K562 (cell line): Measurements from ENCODE around the gene RELA. TPM values are rescaled to one million over a fixed set of nuclear protein-coding genes. Genes with fewer than 3 reads are reported as not detected.

Source experiments
- ARHGAP35 ChIP-seq: fragments of 450-650 bp; IDR thresholded peaks from 2 replicates; pipeline ENCODE4 v1.6.1; 2018; ENCODE audit not compliant: partially characterized antibody
- CSDE1 ChIP-seq, 2 experiments: fragments of 450-650 bp; IDR thresholded peaks; 2 replicates each; pipeline ENCODE4 v1.6.1; 2016; ENCODE audit warnings: mild to moderate bottlenecking in 1 of 2
- ETV5 ChIP-seq: sonication (generic); formaldehyde crosslinking; IDR thresholded peaks from 2 replicates; pipeline ENCODE4 v1.4.0; 2020; ENCODE audit warnings: low read depth, mild to moderate bottlenecking, missing genetic modification reagents
- ETV6 ChIP-seq, 3 experiments: fragments of 150-350 bp in 1 of 3; sonication (generic) in 1 of 3; formaldehyde crosslinking in 1 of 3; IDR thresholded peaks; 2 replicates each; pipeline versions ENCODE4 v1.6.1 to v1.8.0; 2014 to 2022; ENCODE audit warnings: borderline replicate concordance in 2 of 3, low read depth in 2 of 3, antibody characterized with exemption in 1 of 3, low read length in 1 of 3, mild to moderate bottlenecking in 1 of 3, missing genetic modification reagents in 1 of 3
- FOXM1 ChIP-seq, 2 experiments: fragments of 450-650 bp in 1 of 2; sonication (generic) in 1 of 2; formaldehyde crosslinking in 1 of 2; IDR thresholded peaks; 2 replicates each; pipeline versions ENCODE4 v1.6.1 to v1.9.0; 2017 to 2022; ENCODE audit warnings: low read depth in 2 of 2, mild to moderate bottlenecking in 2 of 2, missing genetic modification reagents in 1 of 2, moderate library complexity in 1 of 2
- HNRNPH1 ChIP-seq: fragments of 200-400 bp; formaldehyde crosslinking; optimal IDR thresholded peaks from 2 replicates; pipeline ENCODE3; 2017; ENCODE audit warnings: low read depth, mild to moderate bottlenecking, low read length, moderate library complexity
- KLF10 ChIP-seq: fragments of 250-450 bp; sonication (Bioruptor Pico); IDR thresholded peaks from 2 replicates; pipeline ENCODE4 v1.6.1; 2021; ENCODE audit warnings: matching md5 sums
- PHB ChIP-seq: fragments of 250-450 bp; sonication (Bioruptor Pico); IDR thresholded peaks from 2 replicates; pipeline ENCODE4 v1.5.0; 2021
- RNF2 ChIP-seq: sonication (generic); IDR thresholded peaks from 2 replicates; pipeline ENCODE4 v1.6.1; 2016
- TAF9B ChIP-seq: fragments of 450-650 bp; IDR thresholded peaks from 2 replicates; pipeline ENCODE4 v1.6.1; 2018; ENCODE audit warnings: mild to moderate bottlenecking; ENCODE audit not compliant: partially characterized antibody
- ZBTB1 ChIP-seq: sonication (generic); formaldehyde crosslinking; IDR thresholded peaks from 2 replicates; pipeline ENCODE4 v1.8.1; 2023; ENCODE audit warnings: missing genetic modification reagents, low read depth, mild to moderate bottlenecking, borderline replicate concordance
- ZKSCAN8 ChIP-seq: fragments of 200-800 bp; sonication (Bioruptor generic); IDR thresholded peaks from 2 replicates; pipeline ENCODE4 v1.6.1; 2016; ENCODE audit warnings: missing genetic modification characterization, missing compliant biosample characterization
- ZNF24 ChIP-seq: fragments of 450-650 bp; IDR thresholded peaks from 2 replicates; pipeline ENCODE4 v1.6.1; 2016
- ZNF77 ChIP-seq: fragments of 250-450 bp; sonication (Bioruptor Pico); IDR thresholded peaks from 2 replicates; pipeline ENCODE4 v1.5.0; 2020
- polyA plus RNA-seq, 8 experiments: library from polyadenylated mRNA; depleted of rRNA in 4 of 8; stranded (reverse) in 5 of 8; unstranded in 3 of 8; fragments of >200 nt; fragmentation: Nextera tagmentation in 2 of 8; fragmentation: Illumina TruSeq in 1 of 8; extraction: Ambion mirVana in 2 of 8; extraction: Trizol in 1 of 8; gene quantifications; 2 replicates each; pipeline versions ENCODE4 v1.2.1 to v1.2.3, GENCODE V29; 2011 to 2014; ENCODE audit warnings: inconsistent platforms in 1 of 8, missing spikeins in 1 of 8
- total RNA-seq, 7 experiments: library from RNA; depleted of rRNA in 6 of 7; stranded (reverse); fragments of >200 nt in 6 of 7; fragmentation: Illumina TruSeq in 2 of 7; extraction: Trizol in 2 of 7; gene quantifications; 2 replicates each; pipeline versions ENCODE4 v1.2.1 to v1.2.3, GENCODE V29; 2011 to 2021; ENCODE audit warnings: low replicate concordance in 1 of 7
- TF ChIP-seq, protein P1 (sequence below): fragments of 250-450 bp; sonication (Bioruptor Pico); IDR thresholded peaks from 2 replicates; pipeline ENCODE4 v1.5.0; 2020; ENCODE audit warnings: mild to moderate bottlenecking
- TF ChIP-seq, protein P2 (sequence below): sonication (generic); formaldehyde crosslinking; IDR thresholded peaks from 2 replicates; pipeline ENCODE4 v1.8.1; 2022; ENCODE audit warnings: missing genetic modification reagents
- TF ChIP-seq, protein P3 (sequence below): fragments of 250-450 bp; sonication (Bioruptor Pico); IDR thresholded peaks from 2 replicates; pipeline ENCODE4 v1.5.0; 2021; ENCODE audit warnings: mild to moderate bottlenecking, borderline replicate concordance
- TF ChIP-seq, protein P4 (sequence below), 3 experiments: fragments of 200-800 bp in 1 of 3; fragments of 250-450 bp in 1 of 3; fragments of 450-650 bp in 1 of 3; sonication (Bioruptor Pico) in 1 of 3; sonication (Bioruptor generic) in 1 of 3; formaldehyde crosslinking in 1 of 3; IDR thresholded peaks; 2 replicates each; pipeline versions ENCODE4 v1.6.1 to v1.8.0; 2016 to 2022; ENCODE audit warnings: mild to moderate bottlenecking in 2 of 3, missing genetic modification characterization in 2 of 3, missing compliant biosample characterization in 1 of 3, moderate library complexity in 1 of 3

RELA gene
- total and polyA plus RNA-seq, 9 of the 15 experiments (the other 6 are each of a cell fraction or from before 2014, with no cell fraction given) = 6.0 to 67.4 (median 20.6) TPM

DNA sequence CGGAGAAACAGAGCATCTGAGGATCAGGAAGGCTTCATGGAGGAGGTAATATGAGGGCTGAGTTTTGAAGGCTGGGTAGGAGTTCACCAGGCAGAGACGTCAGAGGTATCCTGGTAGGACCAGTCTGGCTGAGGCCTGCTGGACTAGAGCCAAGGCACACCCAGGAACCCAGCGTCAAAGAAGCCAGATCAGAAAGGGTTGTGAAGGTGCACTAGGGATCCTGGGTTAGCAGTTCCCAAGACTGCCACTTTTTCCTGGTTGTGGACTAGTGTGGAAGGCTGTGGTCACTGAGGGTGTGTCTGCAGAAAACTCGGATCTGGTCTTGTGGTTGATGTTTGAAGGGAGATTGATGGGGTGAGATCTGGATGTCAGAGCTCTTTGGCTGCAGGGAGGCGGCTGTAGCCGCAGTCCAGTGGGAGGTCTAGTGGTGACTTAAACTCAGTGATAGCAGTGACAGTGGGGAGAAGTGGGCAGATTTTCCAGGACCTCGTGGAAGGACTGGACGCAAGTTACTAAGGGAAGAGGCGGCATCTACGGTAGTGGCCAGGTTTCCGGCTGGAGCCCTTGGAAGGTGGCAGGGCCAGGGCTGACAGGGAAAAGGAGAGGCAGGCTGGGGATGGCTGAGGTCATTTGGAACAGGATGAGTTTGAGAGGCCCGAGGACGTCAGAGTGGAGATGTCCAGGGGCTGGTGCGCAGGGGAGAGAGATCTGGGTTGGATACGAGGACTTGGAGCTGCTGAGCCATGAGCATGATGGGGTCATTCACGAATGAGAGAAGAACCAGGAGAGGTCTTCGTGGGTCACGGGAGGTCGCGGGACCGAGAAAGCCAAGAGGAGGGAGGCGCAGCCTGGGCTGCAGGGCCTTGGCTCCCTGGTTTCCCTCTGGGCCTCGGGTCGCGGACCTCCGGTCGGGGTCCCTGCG lies 10.9 kb downstream of the RELA start (continued):
- TF ChIP-seq, protein P1, sequence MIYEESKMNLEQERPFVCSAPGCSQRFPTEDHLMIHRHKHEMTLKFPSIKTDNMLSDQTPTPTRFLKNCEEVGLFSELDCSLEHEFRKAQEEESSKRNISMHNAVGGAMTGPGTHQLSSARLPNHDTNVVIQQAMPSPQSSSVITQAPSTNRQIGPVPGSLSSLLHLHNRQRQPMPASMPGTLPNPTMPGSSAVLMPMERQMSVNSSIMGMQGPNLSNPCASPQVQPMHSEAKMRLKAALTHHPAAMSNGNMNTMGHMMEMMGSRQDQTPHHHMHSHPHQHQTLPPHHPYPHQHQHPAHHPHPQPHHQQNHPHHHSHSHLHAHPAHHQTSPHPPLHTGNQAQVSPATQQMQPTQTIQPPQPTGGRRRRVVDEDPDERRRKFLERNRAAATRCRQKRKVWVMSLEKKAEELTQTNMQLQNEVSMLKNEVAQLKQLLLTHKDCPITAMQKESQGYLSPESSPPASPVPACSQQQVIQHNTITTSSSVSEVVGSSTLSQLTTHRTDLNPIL = no peak
- TF ChIP-seq CSDE1 (IDR thresholded peaks at IDR 0.05) = no peak
- TF ChIP-seq ZNF77 (CRISPR knock-in tag) = no peak
- TF ChIP-seq ZKSCAN8 (CRISPR knock-in tag) = no peak
- TF ChIP-seq ETV5 (CRISPR knock-in tag) = 0 out of 2 replicates have a peak, but pooled peaks have one; percentile 45
- TF ChIP-seq KLF10 = no peak
- no peak for TF ChIP-seq FOXM1 (IDR thresholded peaks at IDR 0.05; ENCODE audit: low read depth)
- TF ChIP-seq FOXM1 (CRISPR knock-in tag; IDR thresholded peaks at IDR 0.05; ENCODE audit: low read depth) = no peak
- peak; percentile 15; the same call in 1 of the 2 replicates for TF ChIP-seq RNF2
- TF ChIP-seq, protein P2, sequence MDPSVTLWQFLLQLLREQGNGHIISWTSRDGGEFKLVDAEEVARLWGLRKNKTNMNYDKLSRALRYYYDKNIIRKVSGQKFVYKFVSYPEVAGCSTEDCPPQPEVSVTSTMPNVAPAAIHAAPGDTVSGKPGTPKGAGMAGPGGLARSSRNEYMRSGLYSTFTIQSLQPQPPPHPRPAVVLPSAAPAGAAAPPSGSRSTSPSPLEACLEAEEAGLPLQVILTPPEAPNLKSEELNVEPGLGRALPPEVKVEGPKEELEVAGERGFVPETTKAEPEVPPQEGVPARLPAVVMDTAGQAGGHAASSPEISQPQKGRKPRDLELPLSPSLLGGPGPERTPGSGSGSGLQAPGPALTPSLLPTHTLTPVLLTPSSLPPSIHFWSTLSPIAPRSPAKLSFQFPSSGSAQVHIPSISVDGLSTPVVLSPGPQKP (CRISPR knock-in tag) = no peak
- TF ChIP-seq ARHGAP35 = no peak
- TF ChIP-seq HNRNPH1 = no peak
- TF ChIP-seq, protein P3, sequence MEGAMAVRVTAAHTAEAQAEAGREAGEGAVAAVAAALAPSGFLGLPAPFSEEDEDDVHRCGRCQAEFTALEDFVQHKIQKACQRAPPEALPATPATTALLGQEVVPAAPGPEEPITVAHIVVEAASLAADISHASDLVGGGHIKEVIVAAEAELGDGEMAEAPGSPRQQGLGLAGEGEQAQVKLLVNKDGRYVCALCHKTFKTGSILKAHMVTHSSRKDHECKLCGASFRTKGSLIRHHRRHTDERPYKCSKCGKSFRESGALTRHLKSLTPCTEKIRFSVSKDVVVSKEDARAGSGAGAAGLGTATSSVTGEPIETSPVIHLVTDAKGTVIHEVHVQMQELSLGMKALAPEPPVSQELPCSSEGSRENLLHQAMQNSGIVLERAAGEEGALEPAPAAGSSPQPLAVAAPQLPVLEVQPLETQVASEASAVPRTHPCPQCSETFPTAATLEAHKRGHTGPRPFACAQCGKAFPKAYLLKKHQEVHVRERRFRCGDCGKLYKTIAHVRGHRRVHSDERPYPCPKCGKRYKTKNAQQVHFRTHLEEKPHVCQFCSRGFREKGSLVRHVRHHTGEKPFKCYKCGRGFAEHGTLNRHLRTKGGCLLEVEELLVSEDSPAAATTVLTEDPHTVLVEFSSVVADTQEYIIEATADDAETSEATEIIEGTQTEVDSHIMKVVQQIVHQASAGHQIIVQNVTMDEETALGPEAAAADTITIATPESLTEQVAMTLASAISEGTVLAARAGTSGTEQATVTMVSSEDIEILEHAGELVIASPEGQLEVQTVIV (CRISPR knock-in tag) = no peak
- TF ChIP-seq ZBTB1 (CRISPR knock-in tag) = no peak; the same call in 1 of the 2 replicates
- TF ChIP-seq, protein P4, sequence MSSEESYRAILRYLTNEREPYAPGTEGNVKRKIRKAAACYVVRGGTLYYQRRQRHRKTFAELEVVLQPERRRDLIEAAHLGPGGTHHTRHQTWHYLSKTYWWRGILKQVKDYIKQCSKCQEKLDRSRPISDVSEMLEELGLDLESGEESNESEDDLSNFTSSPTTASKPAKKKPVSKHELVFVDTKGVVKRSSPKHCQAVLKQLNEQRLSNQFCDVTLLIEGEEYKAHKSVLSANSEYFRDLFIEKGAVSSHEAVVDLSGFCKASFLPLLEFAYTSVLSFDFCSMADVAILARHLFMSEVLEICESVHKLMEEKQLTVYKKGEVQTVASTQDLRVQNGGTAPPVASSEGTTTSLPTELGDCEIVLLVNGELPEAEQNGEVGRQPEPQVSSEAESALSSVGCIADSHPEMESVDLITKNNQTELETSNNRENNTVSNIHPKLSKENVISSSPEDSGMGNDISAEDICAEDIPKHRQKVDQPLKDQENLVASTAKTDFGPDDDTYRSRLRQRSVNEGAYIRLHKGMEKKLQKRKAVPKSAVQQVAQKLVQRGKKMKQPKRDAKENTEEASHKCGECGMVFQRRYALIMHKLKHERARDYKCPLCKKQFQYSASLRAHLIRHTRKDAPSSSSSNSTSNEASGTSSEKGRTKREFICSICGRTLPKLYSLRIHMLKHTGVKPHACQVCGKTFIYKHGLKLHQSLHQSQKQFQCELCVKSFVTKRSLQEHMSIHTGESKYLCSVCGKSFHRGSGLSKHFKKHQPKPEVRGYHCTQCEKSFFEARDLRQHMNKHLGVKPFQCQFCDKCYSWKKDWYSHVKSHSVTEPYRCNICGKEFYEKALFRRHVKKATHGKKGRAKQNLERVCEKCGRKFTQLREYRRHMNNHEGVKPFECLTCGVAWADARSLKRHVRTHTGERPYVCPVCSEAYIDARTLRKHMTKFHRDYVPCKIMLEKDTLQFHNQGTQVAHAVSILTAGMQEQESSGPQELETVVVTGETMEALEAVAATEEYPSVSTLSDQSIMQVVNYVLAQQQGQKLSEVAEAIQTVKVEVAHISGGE (CRISPR knock-in tag; IDR thresholded peaks at IDR 0.05) = no peak
- no peak for TF ChIP-seq ZNF24
- TF ChIP-seq ETV6 (IDR thresholded peaks at IDR 0.05; ENCODE audit: borderline replicate concordance in 1 of 2, low read depth in 2 of 2, low read length in 1 of 2) = no peak; a peak in 1 of 4 replicates
- TF ChIP-seq ETV6 (CRISPR knock-in tag; IDR thresholded peaks at IDR 0.05; ENCODE audit: borderline replicate concordance) = no peak
- TF ChIP-seq TAF9B = no peak
- no peak for TF ChIP-seq PHB (CRISPR knock-in tag)
